HepG2 (cell line): ENCODE data around the gene DAPK3. TPM values are rescaled to one million over a fixed set of nuclear protein-coding genes. Genes with fewer than 3 reads are reported as not detected.
"Not testable (repeated sequence)": the region's sequence is repeated elsewhere in the genome, so short reads cannot be mapped to it uniquely, and the experiment has no call there.

Experiments
- ATAC-seq: fragments of 200-7000 bp; cut with Tn5 transposase; 3 replicates; pipeline ENCODE4 v1.9.1; 2020; ENCODE audit warnings: mild to moderate bottlenecking, moderate library complexity
- BruUV-seq: library from RNA; stranded (reverse); fragments of 400-500 nt; replicated peaks from 2 replicates; lab custom pipeline; 2021; lab: Mats Ljungman, UMichigan
- CTCF ChIA-PET: fragments of 300-600 bp; formaldehyde crosslinking; extraction: SDS; loops from one replicate; lab custom pipeline; 2021; ENCODE audit warnings: low total read pairs, inconsistent platforms, low intra/inter-chr PET ratio; lab: Yijun Ruan, JAX
- POLR2A ChIA-PET: fragments of 350-600 bp; sonication (Branson Sonifier 250); formaldehyde crosslinking; loops from one replicate; lab custom pipeline; 2020; ENCODE audit warnings: antibody characterized with exemption, inconsistent platforms; lab: Yijun Ruan, JAX
- DNase-seq: peaks from one replicate; pipeline ENCODE4 v3.0.0-alpha.2; 2015; ENCODE audit warnings: low spot score
- FAIRE-seq: peaks from 3 replicates; lab custom pipeline; 2011; peaks lifted over from hg19 to GRCh38; lab: Jason Lieb, UNC
- H2AFZ ChIP-seq: one replicate; pipeline ENCODE4 v1.6.1; 2011; ENCODE audit warnings: low read length, inconsistent platforms
- H3K27ac ChIP-seq: fragments of 300-600 bp; 3 replicates; pipeline ENCODE4 v1.8.0; 2011; ENCODE audit warnings: mixed run types, mild to moderate bottlenecking, mixed read lengths, low read length, inconsistent platforms; ENCODE audit not compliant: insufficient read depth; ENCODE audit errors: extremely low read length
- H3K27me3 ChIP-seq, 2 experiments: fragments of 200-600 bp in 1 of 2; 2 replicates in 1 of 2; 3 replicates in 1 of 2; pipeline versions ENCODE4 v1.6.0 to v1.8.0; 2011; ENCODE audit warnings: low read length in 2 of 2, mild to moderate bottlenecking in 2 of 2, moderate library complexity in 2 of 2, inconsistent platforms in 1 of 2; ENCODE audit not compliant: insufficient read depth in 2 of 2, control insufficient read depth in 1 of 2
- H3K36me3 ChIP-seq, 2 experiments: fragments of 200-600 bp in 1 of 2; replicated peaks in 1 of 2; 2 replicates in 1 of 2; 3 replicates in 1 of 2; pipeline versions ENCODE4 v1.5.1 to v1.8.0; 2011; ENCODE audit warnings: low read length in 2 of 2, inconsistent platforms in 1 of 2; ENCODE audit not compliant: insufficient read depth in 2 of 2, control insufficient read depth in 1 of 2
- H3K4me1 ChIP-seq: 2 replicates; pipeline ENCODE4 v1.5.1; 2012; ENCODE audit warnings: low read length, inconsistent platforms; ENCODE audit not compliant: insufficient read depth
- H3K4me2 ChIP-seq: 2 replicates; pipeline ENCODE4 v1.6.0; 2011; ENCODE audit warnings: low read depth, low read length, inconsistent platforms
- H3K4me3 ChIP-seq, 3 experiments: fragments of 200-600 bp in 1 of 3; sonication (generic), shearing (Covaris generic) in 1 of 3; replicated peaks in 1 of 3; 2 replicates each; pipeline ENCODE4 v1.5.1; 2011 to 2016; ENCODE audit warnings: low read length in 3 of 3, inconsistent platforms in 2 of 3, low read depth in 2 of 3, mild to moderate bottlenecking in 2 of 3, control low read depth in 1 of 3, mixed read lengths in 1 of 3; ENCODE audit not compliant: insufficient read depth in 1 of 3
- H3K79me2 ChIP-seq: one replicate; pipeline ENCODE4 v1.6.1; 2011; ENCODE audit warnings: low read length, inconsistent platforms; ENCODE audit not compliant: insufficient read depth
- H3K9ac ChIP-seq: 2 replicates; pipeline ENCODE4 v1.6.0; 2011; ENCODE audit warnings: mild to moderate bottlenecking, low read depth, low read length, inconsistent platforms; ENCODE audit not compliant: insufficient read depth
- H3K9me3 ChIP-seq: 2 replicates; pipeline ENCODE4 v1.5.1; 2012; ENCODE audit warnings: mild to moderate bottlenecking, low read length
- H4K20me1 ChIP-seq: 2 replicates; pipeline ENCODE4 v1.6.0; 2011; ENCODE audit warnings: inconsistent platforms, mild to moderate bottlenecking, low read length, moderate library complexity; ENCODE audit not compliant: insufficient read depth
- RBFOX2 ChIP-seq: fragments of 200-400 bp; formaldehyde crosslinking; IDR thresholded peaks from 2 replicates; pipeline ENCODE4 v1.6.1; 2017; ENCODE audit warnings: low read depth, mild to moderate bottlenecking, low read length
- ZNF510 ChIP-seq: sonication (generic); formaldehyde crosslinking; IDR thresholded peaks from 2 replicates; pipeline ENCODE4 v1.4.0; 2020; ENCODE audit warnings: low read depth, mild to moderate bottlenecking, missing genetic modification reagents
- WGBS: methylation state at CpG from one replicate; pipeline ENCODE4 v1.1.6; 2017; ENCODE audit warnings: low lambda C conversion rate; 5-methylcytosine and 5-hydroxymethylcytosine counted together
- in situ Hi-C: cut with HindIII; loops from 2 replicates; pipeline ENCODE4 v1.10.0; 2017; ENCODE audit warnings: low pct_unique_long_range_greater_than_20kb; ENCODE audit not compliant: extremely low pct_ligation_motif_present
- intact Hi-C: fragments of 100-400 bp; cut with micrococcal nuclease; formaldehyde crosslinking; loops from one replicate; pipeline ENCODE4 v1.10.0; 2022; ENCODE audit not compliant: unreplicated experiment
- polyA plus RNA-seq, 8 experiments: library from polyadenylated mRNA; depleted of rRNA in 3 of 8; stranded (reverse) in 7 of 8; unstranded in 1 of 8; fragments of >200 nt; fragmentation: Illumina TruSeq in 4 of 8; extraction: Trizol in 4 of 8; gene quantifications; 2 replicates each; pipeline versions ENCODE4 v1.2.1 to v1.2.3, GENCODE V29; 2011 to 2016; ENCODE audit warnings: low read depth in 4 of 8, missing spikeins in 1 of 8, mixed read lengths in 1 of 8; ENCODE audit not compliant: insufficient read depth in 1 of 8
- total RNA-seq, 5 experiments: library from RNA; depleted of rRNA; stranded (reverse); fragments of >200 nt; fragmentation: Illumina TruSeq; extraction: Trizol; gene quantifications; 2 replicates each; pipeline ENCODE4 v1.2.3, GENCODE V29; 2016; ENCODE audit warnings: low read depth in 1 of 5

The DAPK3 gene
- total and polyA plus RNA-seq, 2 of the 13 experiments (the other 11 are each of a cell fraction or from before 2014, with no cell fraction given): 30.5 to 37.3 TPM

GRCh38 chr19:4011430-4011829 is 40.5 kb upstream of the DAPK3 start:
- FAIRE-seq, H3K9ac ChIP-seq, H3K4me3 ChIP-seq, H3K9me3 ChIP-seq, in situ Hi-C loops, H4K20me1 ChIP-seq, DNase-seq, H3K27me3 ChIP-seq, CTCF ChIA-PET, POLR2A ChIA-PET, H3K4me2 ChIP-seq, H3K27ac ChIP-seq, intact Hi-C loops, H2AFZ ChIP-seq, BruUV-seq, ATAC-seq: not testable (repeated sequence)
- peaks cover 25% of the 10 kb centered on the region for H3K4me1 ChIP-seq
- H3K36me3 ChIP-seq: peaks cover 15 to 23% of the 10 kb centered on the region in 2 experiments; a peak in 4 of 5 replicates
- WGBS: 100% methylated on average over 6 of the region's 6 CpGs
- H3K79me2 ChIP-seq: peaks cover 38% of the 10 kb centered on the region

- 0 out of 2 replicates have a peak, but pooled peaks cover 9% of the 10 kb centered on the region for H4K20me1 ChIP-seq
- WGBS: 98% methylated on average over 8 of the region's 14 CpGs
- H3K9me3 ChIP-seq: no peaks in the 10 kb centered on the region
- ChIA-PET CTCF (no interaction called here), POLR2A (no interaction called here)
- ATAC-seq: no peak
- no peak for FAIRE-seq
- peaks cover 32% of the 10 kb centered on the region for H3K4me1 ChIP-seq
- no peak for TF ChIP-seq ZNF510 (CRISPR knock-in tag)
- 0 out of 2 replicates have a peak, but pooled peaks have one; percentile 4 for TF ChIP-seq RBFOX2
- peaks cover 15 to 23% of the 10 kb centered on the region in 2 experiments; a peak in 4 of 5 replicates for H3K36me3 ChIP-seq
- H3K4me3 ChIP-seq: no peak overlapping the region
- no peak overlapping the region for H3K9ac ChIP-seq
- no peak for DNase-seq
- in situ Hi-C loops (no loop called here), intact Hi-C loops (no loop called here)
- no peaks in the 10 kb centered on the region; a peak in 1 of 5 replicates for H3K27me3 ChIP-seq
- peaks cover 35% of the 10 kb centered on the region for H3K79me2 ChIP-seq
- H3K27ac ChIP-seq: no peak overlapping the region
- no peak overlapping the region for H2AFZ ChIP-seq
- no peak overlapping the region for H3K4me2 ChIP-seq
- BruUV-seq: no TSS peak
Measured at GRCh38 chr19:4010808-4011110, 39.9 kb upstream of the DAPK3 start.
